Measurements from ENCODE around the gene KCND3. TPM values are rescaled to one million over a fixed set of nuclear protein-coding genes. Genes with fewer than 3 reads are reported as not detected.

KCND3 gene
- total and polyA plus RNA-seq, 2 of the 4 experiments (the other 2 are of a cell fraction): under 0.01 to 0.03 TPM

DNA sequence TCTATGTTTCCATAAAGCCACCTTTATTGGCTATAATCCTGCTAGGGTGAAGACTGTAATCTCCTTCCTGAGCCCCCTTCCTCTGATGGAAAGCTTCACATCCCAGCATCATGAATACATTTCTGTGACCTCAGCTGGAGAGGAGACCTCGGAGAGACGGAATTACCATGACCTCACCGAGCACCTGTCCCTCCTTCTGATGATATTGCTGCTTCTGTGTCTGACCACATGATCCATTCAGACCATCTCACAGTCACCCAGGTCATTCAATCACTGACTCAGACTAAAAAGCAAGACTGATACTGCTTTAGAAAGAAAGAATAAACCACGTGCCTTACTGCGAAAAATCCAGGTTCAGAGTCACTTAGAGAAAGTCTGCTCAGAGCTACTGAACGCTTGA is 8.8 kb downstream of the KCND3 start:
- Histone ChIP-seq H3K9me1 (ENCODE audit: insufficient read depth, low read length) (no peaks in the 10 kb centered on the region), H3K23ac (ENCODE audit: low read depth, low read length) (no peak overlapping the region), H3K4me2 (ENCODE audit: low read depth, low read length) (no peak overlapping the region), H3K4ac (ENCODE audit: low read depth, low read length) (no peak overlapping the region), H3K27ac (ENCODE audit: insufficient read depth, low read length) (no peak overlapping the region), H3K4me1 (ENCODE audit: control insufficient read depth, insufficient read depth, low read length) (no peaks in the 10 kb centered on the region), H3K9me3 (ENCODE audit: control insufficient read depth, insufficient read depth, low read length) (no peaks in the 10 kb centered on the region), H2AK9ac (replicated peaks; ENCODE audit: low read depth, low read length, poor library complexity) (no peak overlapping the region), H3K9ac (ENCODE audit: low read depth, low read length) (no peak overlapping the region), H3K56ac (ENCODE audit: extremely low read depth, insufficient read depth, low read length) (no peak overlapping the region), H3K79me1 (ENCODE audit: low read depth in 1 of 2, low read length in 2 of 2) (no peaks in the 10 kb centered on the region), H2BK15ac (ENCODE audit: low read depth, low read length) (no peak overlapping the region), H2BK120ac (ENCODE audit: low read depth, low read length) (no peak overlapping the region), H4K91ac (ENCODE audit: insufficient read depth, low read depth, low read length) (no peak overlapping the region), H2AK5ac (ENCODE audit: low read depth, low read length) (no peak overlapping the region), H3K4me3 (ENCODE audit: insufficient read depth, low read depth, low read length) (no peak overlapping the region), H2BK5ac (ENCODE audit: low read depth, low read length, poor library complexity, severe bottlenecking) (no peak overlapping the region), H3K27me3 (ENCODE audit: control insufficient read depth, insufficient read depth, low read length) (peaks cover 4% of the 10 kb centered on the region), H3K36me3 (ENCODE audit: control insufficient read depth, insufficient read depth, low read length) (no peaks in the 10 kb centered on the region), H4K5ac (ENCODE audit: low read depth, low read length) (no peak overlapping the region), H3K18ac (ENCODE audit: low read depth, low read length) (no peak overlapping the region), H3K14ac (replicated peaks; ENCODE audit: low read depth, low read length) (no peak overlapping the region), H2AFZ (replicated peaks; ENCODE audit: low read length, poor library complexity) (no peak overlapping the region), H4K20me1 (ENCODE audit: insufficient read depth, low read length) (no peaks in the 10 kb centered on the region), H2BK20ac (ENCODE audit: low read depth, low read length) (no peak overlapping the region), H4K8ac (ENCODE audit: low read depth in 2 of 2, low read length in 2 of 2) (no peak overlapping the region)
- TF ChIP-seq NFE2L2 (IDR thresholded peaks at IDR 0.05; ENCODE audit: low read depth, low read length) (no peak), MAZ (IDR thresholded peaks at IDR 0.05; ENCODE audit: borderline replicate concordance, low read depth, low read length) (no peak)
- in situ Hi-C loops (cut with MboI; ENCODE audit: low sequenced_read_pairs): no loop called here
- ATAC-seq (ENCODE audit: low read depth): no peak
- ChIA-PET CTCF (no interaction called here), POLR2A (ENCODE audit: unreplicated experiment) (no interaction called here)
- no peak for DNase-seq
- BruUV-seq (replicated peaks): no TSS peak
- 53% methylated on average over 3 of the region's 6 CpGs; no CpG with 5 or more reads in 1 of the 2 experiments for WGBS, 2 experiments (ENCODE audit: extremely low coverage in 2 of 2, insufficient read length in 1 of 2)
- dilution Hi-C loops (cut with HindIII; ENCODE audit: low sequenced_read_pairs, unreplicated experiment): no loop called here
- intact Hi-C loops (cut with micrococcal nuclease): no loop called here

Data from IMR-90 (cell line).